ENCODE data around the gene XRRA1. TPM values are rescaled to one million over a fixed set of nuclear protein-coding genes. Genes with fewer than 3 reads are reported as not detected.

Gene XRRA1
- total RNA-seq, 1 experiment from 2014 or later = 10.4 TPM

DNA sequence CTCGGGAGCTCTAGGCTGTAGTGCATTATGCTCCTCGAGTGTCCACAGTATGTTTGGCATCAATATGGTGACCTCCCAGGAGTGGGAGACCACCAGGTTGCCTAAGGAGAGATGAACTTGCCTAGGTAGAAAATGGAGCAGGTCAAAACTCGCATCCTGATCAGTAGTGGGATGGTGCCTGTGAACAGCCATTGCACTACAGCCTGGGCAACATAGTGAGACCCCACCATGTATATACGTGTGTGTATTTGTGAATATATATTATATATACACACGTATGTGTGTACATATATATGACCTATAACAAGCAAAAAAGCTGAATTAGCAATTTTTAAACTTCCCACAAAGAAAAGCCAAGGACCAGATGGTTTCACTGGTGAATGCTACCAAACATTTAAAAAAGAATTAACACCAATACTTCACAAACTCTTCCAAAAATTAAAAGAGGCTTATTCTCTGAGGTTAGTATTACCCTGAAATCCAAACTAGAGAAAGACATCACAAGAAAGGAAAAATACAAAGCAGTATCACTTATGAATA lies 102.8 kb downstream of the XRRA1 start:
- Mint-ChIP-seq H3K36me3 (peaks cover 9% of the 10 kb centered on the region), H3K4me1 (peaks cover 21% of the 10 kb centered on the region), H3K9me3 (no peaks in the 10 kb centered on the region), H3K27me3 (ENCODE audit: low read depth) (no peaks in the 10 kb centered on the region), H3K4me3 (no peak overlapping the region), H3K27ac (no peak overlapping the region)
- ChIA-PET POLR2A (no interaction called here), CTCF (interaction anchor here (1.0 kb wide), 1 partner anchor 106 kb away, joined by 5 read pairs; no protein-coding TSS in a partner anchor)
- no peak for DNase-seq (ENCODE audit: low spot score)
- TF ChIP-seq ZNF121 (CRISPR knock-in tag; IDR thresholded peaks at IDR 0.05) = peak; percentile 82
- TF ChIP-seq ZNF263 (CRISPR knock-in tag; IDR thresholded peaks at IDR 0.05; ENCODE audit: low read depth) = no peak
- TF ChIP-seq CREB1 (CRISPR knock-in tag; IDR thresholded peaks at IDR 0.05) = no peak
- ATAC-seq = no peak

DNA sequence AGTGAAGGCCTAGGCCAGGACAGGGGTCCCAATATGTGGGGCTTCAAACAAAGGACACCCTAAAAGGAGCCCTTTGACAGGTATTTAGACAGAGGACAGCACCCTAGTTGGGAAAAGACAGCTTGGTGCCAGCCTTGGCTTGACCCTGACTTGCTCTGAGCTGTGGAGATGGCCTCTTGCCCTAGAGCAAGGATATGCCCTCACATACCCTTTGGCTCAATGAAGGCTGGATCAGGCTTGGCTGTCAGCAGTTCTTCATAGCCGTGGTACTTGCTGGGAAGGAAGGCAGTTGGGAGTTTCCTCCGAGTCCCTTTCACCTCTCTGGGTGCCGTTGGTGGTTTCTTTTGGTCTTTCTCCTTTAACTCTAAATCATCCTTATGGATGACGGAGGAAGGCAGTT lies 104.0 kb downstream of the XRRA1 start:
- POLR2A ChIA-PET = interaction anchor here (0.6 kb wide), 1 partner anchor 144 kb away, joined by 3 read pairs; no protein-coding TSS in a partner anchor
- no peak for DNase-seq (ENCODE audit: low spot score)
- Mint-ChIP-seq H3K4me3 (no peak overlapping the region), H3K36me3 (peaks cover 9% of the 10 kb centered on the region), H3K27ac (no peak overlapping the region), H3K9me3 (no peaks in the 10 kb centered on the region), H3K4me1 (peaks cover 18% of the 10 kb centered on the region), H3K27me3 (ENCODE audit: low read depth) (no peaks in the 10 kb centered on the region)
- ATAC-seq = no peak
- TF ChIP-seq, protein P1, sequence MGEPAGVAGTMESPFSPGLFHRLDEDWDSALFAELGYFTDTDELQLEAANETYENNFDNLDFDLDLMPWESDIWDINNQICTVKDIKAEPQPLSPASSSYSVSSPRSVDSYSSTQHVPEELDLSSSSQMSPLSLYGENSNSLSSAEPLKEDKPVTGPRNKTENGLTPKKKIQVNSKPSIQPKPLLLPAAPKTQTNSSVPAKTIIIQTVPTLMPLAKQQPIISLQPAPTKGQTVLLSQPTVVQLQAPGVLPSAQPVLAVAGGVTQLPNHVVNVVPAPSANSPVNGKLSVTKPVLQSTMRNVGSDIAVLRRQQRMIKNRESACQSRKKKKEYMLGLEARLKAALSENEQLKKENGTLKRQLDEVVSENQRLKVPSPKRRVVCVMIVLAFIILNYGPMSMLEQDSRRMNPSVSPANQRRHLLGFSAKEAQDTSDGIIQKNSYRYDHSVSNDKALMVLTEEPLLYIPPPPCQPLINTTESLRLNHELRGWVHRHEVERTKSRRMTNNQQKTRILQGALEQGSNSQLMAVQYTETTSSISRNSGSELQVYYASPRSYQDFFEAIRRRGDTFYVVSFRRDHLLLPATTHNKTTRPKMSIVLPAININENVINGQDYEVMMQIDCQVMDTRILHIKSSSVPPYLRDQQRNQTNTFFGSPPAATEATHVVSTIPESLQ (CRISPR knock-in tag; IDR thresholded peaks at IDR 0.05) = no peak
- TF ChIP-seq ZNF121 (CRISPR knock-in tag; IDR thresholded peaks at IDR 0.05) (no peak), MAX (CRISPR knock-in tag; IDR thresholded peaks at IDR 0.05) (no peak), ZNF671 (CRISPR knock-in tag; IDR thresholded peaks at IDR 0.05) (no peak), ZMAT4 (CRISPR knock-in tag; IDR thresholded peaks at IDR 0.05) (no peak), FOXJ3 (CRISPR knock-in tag; IDR thresholded peaks at IDR 0.05; ENCODE audit: borderline replicate concordance) (no peak), NFYB (CRISPR knock-in tag; conservative IDR thresholded peaks at IDR 0.05; ENCODE audit: low read depth) (no peak), KAT7 (CRISPR knock-in tag; IDR thresholded peaks at IDR 0.05; ENCODE audit: borderline replicate concordance) (no peak)
- TF ChIP-seq, protein P2, sequence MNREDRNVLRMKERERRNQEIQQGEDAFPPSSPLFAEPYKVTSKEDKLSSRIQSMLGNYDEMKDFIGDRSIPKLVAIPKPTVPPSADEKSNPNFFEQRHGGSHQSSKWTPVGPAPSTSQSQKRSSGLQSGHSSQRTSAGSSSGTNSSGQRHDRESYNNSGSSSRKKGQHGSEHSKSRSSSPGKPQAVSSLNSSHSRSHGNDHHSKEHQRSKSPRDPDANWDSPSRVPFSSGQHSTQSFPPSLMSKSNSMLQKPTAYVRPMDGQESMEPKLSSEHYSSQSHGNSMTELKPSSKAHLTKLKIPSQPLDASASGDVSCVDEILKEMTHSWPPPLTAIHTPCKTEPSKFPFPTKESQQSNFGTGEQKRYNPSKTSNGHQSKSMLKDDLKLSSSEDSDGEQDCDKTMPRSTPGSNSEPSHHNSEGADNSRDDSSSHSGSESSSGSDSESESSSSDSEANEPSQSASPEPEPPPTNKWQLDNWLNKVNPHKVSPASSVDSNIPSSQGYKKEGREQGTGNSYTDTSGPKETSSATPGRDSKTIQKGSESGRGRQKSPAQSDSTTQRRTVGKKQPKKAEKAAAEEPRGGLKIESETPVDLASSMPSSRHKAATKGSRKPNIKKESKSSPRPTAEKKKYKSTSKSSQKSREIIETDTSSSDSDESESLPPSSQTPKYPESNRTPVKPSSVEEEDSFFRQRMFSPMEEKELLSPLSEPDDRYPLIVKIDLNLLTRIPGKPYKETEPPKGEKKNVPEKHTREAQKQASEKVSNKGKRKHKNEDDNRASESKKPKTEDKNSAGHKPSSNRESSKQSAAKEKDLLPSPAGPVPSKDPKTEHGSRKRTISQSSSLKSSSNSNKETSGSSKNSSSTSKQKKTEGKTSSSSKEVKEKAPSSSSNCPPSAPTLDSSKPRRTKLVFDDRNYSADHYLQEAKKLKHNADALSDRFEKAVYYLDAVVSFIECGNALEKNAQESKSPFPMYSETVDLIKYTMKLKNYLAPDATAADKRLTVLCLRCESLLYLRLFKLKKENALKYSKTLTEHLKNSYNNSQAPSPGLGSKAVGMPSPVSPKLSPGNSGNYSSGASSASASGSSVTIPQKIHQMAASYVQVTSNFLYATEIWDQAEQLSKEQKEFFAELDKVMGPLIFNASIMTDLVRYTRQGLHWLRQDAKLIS (CRISPR knock-in tag; IDR thresholded peaks at IDR 0.05; ENCODE audit: borderline replicate concordance) = no peak
- TF ChIP-seq, protein P3, sequence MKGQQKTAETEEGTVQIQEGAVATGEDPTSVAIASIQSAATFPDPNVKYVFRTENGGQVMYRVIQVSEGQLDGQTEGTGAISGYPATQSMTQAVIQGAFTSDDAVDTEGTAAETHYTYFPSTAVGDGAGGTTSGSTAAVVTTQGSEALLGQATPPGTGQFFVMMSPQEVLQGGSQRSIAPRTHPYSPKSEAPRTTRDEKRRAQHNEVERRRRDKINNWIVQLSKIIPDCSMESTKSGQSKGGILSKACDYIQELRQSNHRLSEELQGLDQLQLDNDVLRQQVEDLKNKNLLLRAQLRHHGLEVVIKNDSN (CRISPR knock-in tag; IDR thresholded peaks at IDR 0.05) = no peak
- TF ChIP-seq, protein P4, sequence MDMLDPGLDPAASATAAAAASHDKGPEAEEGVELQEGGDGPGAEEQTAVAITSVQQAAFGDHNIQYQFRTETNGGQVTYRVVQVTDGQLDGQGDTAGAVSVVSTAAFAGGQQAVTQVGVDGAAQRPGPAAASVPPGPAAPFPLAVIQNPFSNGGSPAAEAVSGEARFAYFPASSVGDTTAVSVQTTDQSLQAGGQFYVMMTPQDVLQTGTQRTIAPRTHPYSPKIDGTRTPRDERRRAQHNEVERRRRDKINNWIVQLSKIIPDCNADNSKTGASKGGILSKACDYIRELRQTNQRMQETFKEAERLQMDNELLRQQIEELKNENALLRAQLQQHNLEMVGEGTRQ (CRISPR knock-in tag; IDR thresholded peaks at IDR 0.05) = no peak
- TF ChIP-seq, protein P5, sequence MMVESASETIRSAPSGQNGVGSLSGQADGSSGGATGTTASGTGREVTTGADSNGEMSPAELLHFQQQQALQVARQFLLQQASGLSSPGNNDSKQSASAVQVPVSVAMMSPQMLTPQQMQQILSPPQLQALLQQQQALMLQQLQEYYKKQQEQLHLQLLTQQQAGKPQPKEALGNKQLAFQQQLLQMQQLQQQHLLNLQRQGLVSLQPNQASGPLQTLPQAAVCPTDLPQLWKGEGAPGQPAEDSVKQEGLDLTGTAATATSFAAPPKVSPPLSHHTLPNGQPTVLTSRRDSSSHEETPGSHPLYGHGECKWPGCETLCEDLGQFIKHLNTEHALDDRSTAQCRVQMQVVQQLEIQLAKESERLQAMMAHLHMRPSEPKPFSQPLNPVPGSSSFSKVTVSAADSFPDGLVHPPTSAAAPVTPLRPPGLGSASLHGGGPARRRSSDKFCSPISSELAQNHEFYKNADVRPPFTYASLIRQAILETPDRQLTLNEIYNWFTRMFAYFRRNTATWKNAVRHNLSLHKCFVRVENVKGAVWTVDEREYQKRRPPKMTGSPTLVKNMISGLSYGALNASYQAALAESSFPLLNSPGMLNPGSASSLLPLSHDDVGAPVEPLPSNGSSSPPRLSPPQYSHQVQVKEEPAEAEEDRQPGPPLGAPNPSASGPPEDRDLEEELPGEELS (CRISPR knock-in tag; IDR thresholded peaks at IDR 0.05) = no peak
- TF ChIP-seq, protein P6, sequence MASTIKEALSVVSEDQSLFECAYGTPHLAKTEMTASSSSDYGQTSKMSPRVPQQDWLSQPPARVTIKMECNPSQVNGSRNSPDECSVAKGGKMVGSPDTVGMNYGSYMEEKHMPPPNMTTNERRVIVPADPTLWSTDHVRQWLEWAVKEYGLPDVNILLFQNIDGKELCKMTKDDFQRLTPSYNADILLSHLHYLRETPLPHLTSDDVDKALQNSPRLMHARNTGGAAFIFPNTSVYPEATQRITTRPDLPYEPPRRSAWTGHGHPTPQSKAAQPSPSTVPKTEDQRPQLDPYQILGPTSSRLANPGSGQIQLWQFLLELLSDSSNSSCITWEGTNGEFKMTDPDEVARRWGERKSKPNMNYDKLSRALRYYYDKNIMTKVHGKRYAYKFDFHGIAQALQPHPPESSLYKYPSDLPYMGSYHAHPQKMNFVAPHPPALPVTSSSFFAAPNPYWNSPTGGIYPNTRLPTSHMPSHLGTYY (CRISPR knock-in tag; IDR thresholded peaks at IDR 0.05) = no peak
- TF ChIP-seq, protein P7, sequence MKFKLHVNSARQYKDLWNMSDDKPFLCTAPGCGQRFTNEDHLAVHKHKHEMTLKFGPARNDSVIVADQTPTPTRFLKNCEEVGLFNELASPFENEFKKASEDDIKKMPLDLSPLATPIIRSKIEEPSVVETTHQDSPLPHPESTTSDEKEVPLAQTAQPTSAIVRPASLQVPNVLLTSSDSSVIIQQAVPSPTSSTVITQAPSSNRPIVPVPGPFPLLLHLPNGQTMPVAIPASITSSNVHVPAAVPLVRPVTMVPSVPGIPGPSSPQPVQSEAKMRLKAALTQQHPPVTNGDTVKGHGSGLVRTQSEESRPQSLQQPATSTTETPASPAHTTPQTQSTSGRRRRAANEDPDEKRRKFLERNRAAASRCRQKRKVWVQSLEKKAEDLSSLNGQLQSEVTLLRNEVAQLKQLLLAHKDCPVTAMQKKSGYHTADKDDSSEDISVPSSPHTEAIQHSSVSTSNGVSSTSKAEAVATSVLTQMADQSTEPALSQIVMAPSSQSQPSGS (CRISPR knock-in tag; IDR thresholded peaks at IDR 0.05; ENCODE audit: borderline replicate concordance, low read depth) = no peak
- CTCF ChIA-PET = no interaction called here

All from WTC11 (cell line).